ENCODE data around the gene PDZD7. TPM values are rescaled to one million over a fixed set of nuclear protein-coding genes. Genes with fewer than 3 reads are reported as not detected.

The PDZD7 gene
- polyA plus RNA-seq, 1 of the 3 experiments (the other 2 are of a cell fraction): 1.9 TPM

DNA sequence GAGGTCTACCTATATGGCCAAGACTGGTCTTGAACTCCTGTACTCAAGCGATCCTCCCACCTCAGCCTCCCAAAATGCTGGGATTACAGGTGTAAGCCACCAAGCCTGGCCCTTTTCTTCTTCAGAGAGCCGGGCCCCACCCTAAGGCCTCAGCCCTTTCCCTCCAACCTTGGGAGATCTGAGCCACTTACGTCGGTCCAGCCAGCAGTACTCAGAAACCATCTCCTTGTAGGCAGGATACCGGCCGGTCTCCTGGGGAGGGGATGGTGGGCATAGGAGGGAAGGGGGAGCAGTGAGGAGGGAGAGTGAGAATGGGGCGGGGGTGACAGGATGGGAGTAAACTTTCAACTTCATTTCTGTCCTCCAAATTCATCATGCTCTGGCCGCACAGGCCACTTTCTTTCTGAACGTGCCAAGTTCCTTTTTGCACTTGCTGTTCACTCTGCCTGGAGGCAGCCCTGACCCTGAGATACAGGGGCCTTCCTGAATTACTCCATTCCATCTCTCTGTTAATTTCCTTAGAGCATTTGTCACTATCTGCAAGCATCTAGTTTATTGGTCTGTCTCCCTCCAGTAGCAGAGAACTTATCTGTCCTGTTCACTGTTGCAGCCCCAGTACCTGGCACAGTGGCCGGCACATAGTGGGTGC, 10.4 kb downstream of the PDZD7 start:
- H3K36me3 ChIP-seq (replicated peaks in 1 of 2; ENCODE audit: control insufficient read depth in 1 of 2, insufficient read depth in 2 of 2, low read length in 1 of 2): no peaks in the 10 kb centered on the region
- no peaks in the 10 kb centered on the region for H3F3A ChIP-seq (replicated peaks; ENCODE audit: insufficient read depth)
- H3K4me3 ChIP-seq (ENCODE audit: low read depth in 2 of 2, low read length in 1 of 2): no peak overlapping the region
- no peak for TF ChIP-seq JUND (IDR thresholded peaks at IDR 0.05)
- no peak for TF ChIP-seq GATA2 (CRISPR knock-in tag; IDR thresholded peaks at IDR 0.05)
- no peak for TF ChIP-seq GABPA (IDR thresholded peaks at IDR 0.05; ENCODE audit: low read depth)
- TF ChIP-seq YY1 (IDR thresholded peaks at IDR 0.05; ENCODE audit: low read depth): no peak
- no peak for TF ChIP-seq EZH2phosphoT487 (IDR thresholded peaks at IDR 0.05; ENCODE audit: borderline replicate concordance, low read depth)
- no peak for TF ChIP-seq RCOR1 (IDR thresholded peaks at IDR 0.05; ENCODE audit: low read length)
- no peak for TF ChIP-seq FOXJ3 (CRISPR knock-in tag; IDR thresholded peaks at IDR 0.05)
- no peak for TF ChIP-seq SIN3A (IDR thresholded peaks at IDR 0.05; ENCODE audit: borderline replicate concordance, low read depth, low read length)
- no peak for TF ChIP-seq RAD21 (IDR thresholded peaks at IDR 0.05; ENCODE audit: low read length)
- TF ChIP-seq, protein P1, sequence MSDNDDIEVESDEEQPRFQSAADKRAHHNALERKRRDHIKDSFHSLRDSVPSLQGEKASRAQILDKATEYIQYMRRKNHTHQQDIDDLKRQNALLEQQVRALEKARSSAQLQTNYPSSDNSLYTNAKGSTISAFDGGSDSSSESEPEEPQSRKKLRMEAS (IDR thresholded peaks at IDR 0.05; ENCODE audit: low read depth): no peak
- TF ChIP-seq ZBTB33 (IDR thresholded peaks at IDR 0.05; ENCODE audit: borderline replicate concordance, low read depth): no peak
- TF ChIP-seq FOSL2 (IDR thresholded peaks at IDR 0.05; ENCODE audit: borderline replicate concordance, low read depth): no peak
- no peak for TF ChIP-seq POLR2AphosphoS5 (IDR thresholded peaks at IDR 0.05; ENCODE audit: low read depth, low read length)
- TF ChIP-seq NFIC (IDR thresholded peaks at IDR 0.05; ENCODE audit: borderline replicate concordance): no peak
- no peak for TF ChIP-seq EP300 (IDR thresholded peaks at IDR 0.05; ENCODE audit: borderline replicate concordance in 1 of 2, low read depth in 1 of 2, low read length in 1 of 2)
- no peak for TF ChIP-seq TAF1 (IDR thresholded peaks at IDR 0.05; ENCODE audit: borderline replicate concordance, low read depth, low read length)
- no peak for TF ChIP-seq CHD2 (IDR thresholded peaks at IDR 0.05; ENCODE audit: low read length, partially characterized antibody)
- TF ChIP-seq REST (IDR thresholded peaks at IDR 0.05; ENCODE audit: low read depth, low read length): no peak
- no peak for TF ChIP-seq MEF2A (IDR thresholded peaks at IDR 0.05; ENCODE audit: borderline replicate concordance, low read depth)
- TF ChIP-seq SMC3 (IDR thresholded peaks at IDR 0.05; ENCODE audit: low read depth, low read length): no peak
- no peak overlapping the region for H3K27ac ChIP-seq (ENCODE audit: low read depth in 2 of 2, low read length in 1 of 2)
- no peaks in the 10 kb centered on the region for H3K9me3 ChIP-seq
- no peak overlapping the region for H3K4me2 ChIP-seq
- no peaks in the 10 kb centered on the region for H3K27me3 ChIP-seq (ENCODE audit: insufficient read depth)
- H4K20me1 ChIP-seq (ENCODE audit: insufficient read depth): no peaks in the 10 kb centered on the region
- CTCF ChIA-PET: interaction anchor here (4.3 to 7.2 kb wide), 5 partner anchors 9 to 121 kb away, joined by 27 to 443 read pairs (median 98); partner anchors contain the start of genes LZTS2, MRPL43, PDZD7 and SFXN3
- H3K79me2 ChIP-seq (ENCODE audit: insufficient read depth): no peaks in the 10 kb centered on the region
- peaks cover 0 to 4% of the 10 kb centered on the region in 2 experiments; a peak in 1 of 4 replicates for H3K4me1 ChIP-seq (ENCODE audit: control insufficient read depth in 1 of 2, insufficient read depth in 2 of 2, low read depth in 1 of 2, low read length in 1 of 2)
- no peaks in the 10 kb centered on the region for H3K9me2 ChIP-seq
- DNase-seq: no peak
- POLR2A ChIA-PET: no interaction called here
- WGBS (ENCODE audit: low lambda C conversion rate): 86% methylated on average over 10 of the region's 10 CpGs
- H2AFZ ChIP-seq (ENCODE audit: low read depth): no peak overlapping the region
- H3K9ac ChIP-seq: no peak overlapping the region
